ENCODE data around the gene TFCP2.
"Not testable (repeated sequence)": the region's sequence is repeated elsewhere in the genome, so short reads cannot be mapped to it uniquely, and the experiment has no call there.

Gene TFCP2

GRCh38 chr12:51085757-51086156 is 87.2 kb downstream of the TFCP2 start:
- no peak overlapping the region for H3K27ac ChIP-seq
- no peak for DNase-seq (ENCODE audit: low read depth, low spot score)

GRCh38 chr12:51083126-51083833 is 89.7 kb downstream of the TFCP2 start, which contains the start of gene CSRNP2:
CSRNP2 (minus strand) TSS chr12:51083596; CDS start chr12:51076561, 7,035 bp downstream.
- peak within 1 kb of the TSS; percentile 57 for H3K27ac ChIP-seq
- DNase-seq (ENCODE audit: low read depth, low spot score) = peak; percentile 68

DNA sequence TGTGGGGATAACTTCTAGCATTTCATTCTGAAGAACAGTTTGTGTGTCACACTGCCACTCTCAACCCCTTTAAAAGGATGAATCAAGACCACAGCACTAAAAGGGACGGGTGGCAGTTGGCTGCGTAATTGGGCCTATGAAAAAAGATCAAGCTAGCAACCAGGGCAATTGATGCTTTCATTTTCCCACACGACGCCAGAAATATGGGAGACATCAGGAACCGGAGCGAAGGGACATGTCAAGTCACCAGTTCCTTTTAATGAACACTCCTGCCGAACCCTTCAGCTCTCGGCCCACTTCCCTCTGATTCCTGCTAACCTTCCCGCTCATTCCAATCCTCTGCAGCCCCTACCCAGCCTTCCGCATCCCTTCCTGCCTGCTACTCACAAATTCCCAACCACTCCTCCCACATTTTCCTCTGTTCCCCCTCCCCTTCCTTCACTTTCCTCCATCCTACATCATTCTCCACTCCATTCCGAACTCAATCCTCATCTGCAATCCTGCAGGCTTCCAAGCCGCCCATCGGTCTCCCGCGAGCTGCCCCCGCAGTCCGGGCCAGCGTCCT is 90.3 kb downstream of the TFCP2 start:
- no peak for DNase-seq (ENCODE audit: low read depth, low spot score)
- H3K27ac ChIP-seq = peak overlapping the region; percentile 57

DNA sequence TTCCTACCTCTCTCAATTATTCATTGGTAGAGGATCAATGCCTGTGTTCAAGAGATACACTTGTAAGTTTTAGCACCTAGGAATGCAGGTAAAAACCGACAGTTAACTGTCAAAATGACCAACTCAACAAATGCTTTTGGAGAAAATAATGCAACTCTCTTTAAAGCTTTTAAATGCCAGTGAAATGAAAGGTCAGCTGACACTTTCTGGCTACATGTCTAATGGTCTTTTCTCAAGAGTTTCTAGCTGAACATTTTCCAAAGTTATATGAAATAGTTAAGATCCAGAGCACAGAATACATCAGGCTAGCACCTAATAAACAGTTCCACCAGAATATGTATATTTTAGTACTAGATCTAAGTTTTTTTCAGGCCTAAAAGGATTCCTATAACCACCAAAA is 91.5 kb downstream of the TFCP2 start:
- DNase-seq (ENCODE audit: low read depth, low spot score) = no peak
- no peak overlapping the region for H3K27ac ChIP-seq

DNA sequence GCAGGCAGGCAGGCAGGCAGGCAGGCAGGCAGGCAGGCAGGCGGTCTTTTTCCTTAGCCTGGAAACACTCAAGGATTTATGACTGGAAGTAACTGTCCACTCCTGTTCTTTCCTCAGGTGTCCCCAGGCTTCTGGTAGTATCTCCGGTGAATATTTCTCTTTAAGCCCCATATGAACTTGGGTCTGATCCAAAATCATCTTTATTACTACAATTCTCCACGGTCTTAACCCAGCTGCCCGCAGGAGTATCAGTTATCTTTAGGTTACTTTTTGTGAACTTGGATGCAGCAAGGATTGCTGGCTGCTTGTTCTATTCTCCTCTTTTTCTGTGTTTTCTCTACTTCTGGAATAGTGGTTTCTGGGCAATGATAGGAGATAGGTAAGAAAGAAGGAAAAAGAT is 92.8 kb downstream of the TFCP2 start:
- no peak overlapping the region for H3K27ac ChIP-seq
- no peak for DNase-seq (ENCODE audit: low read depth, low spot score)

DNA sequence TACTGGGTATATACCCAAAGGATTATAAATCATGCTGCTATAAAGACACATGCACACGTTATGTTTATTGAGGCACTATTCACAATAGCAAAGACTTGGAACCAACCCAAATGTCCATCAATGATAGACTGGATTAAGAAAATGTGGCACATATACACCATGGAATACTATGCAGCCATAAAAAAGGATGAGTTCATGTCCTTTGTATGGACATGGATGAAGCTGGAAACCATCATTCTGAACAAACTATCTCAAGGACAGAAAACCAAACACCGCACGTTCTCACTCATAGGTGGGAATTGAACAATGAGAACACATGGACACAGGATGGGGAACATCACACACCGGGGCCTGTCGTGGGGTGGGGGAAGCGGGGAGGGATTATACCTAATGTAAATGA is 94.1 kb downstream of the TFCP2 start:
- DNase-seq (ENCODE audit: low read depth, low spot score); H3K27ac ChIP-seq: not testable (repeated sequence)

- DNase-seq (ENCODE audit: low read depth, low spot score) = not testable (repeated sequence)
Measured at GRCh38 chr12:51078346-51078745, 94.6 kb downstream of the TFCP2 start.

GRCh38 chr12:51077930-51078329 is 95.0 kb downstream of the TFCP2 start:
- H3K27ac ChIP-seq = no peak overlapping the region
- no peak for DNase-seq (ENCODE audit: low read depth, low spot score)

More at GRCh38 chr12:51078346-51078745, 94.6 kb downstream of the TFCP2 start:
- H3K27ac ChIP-seq = not testable (repeated sequence)

DNA sequence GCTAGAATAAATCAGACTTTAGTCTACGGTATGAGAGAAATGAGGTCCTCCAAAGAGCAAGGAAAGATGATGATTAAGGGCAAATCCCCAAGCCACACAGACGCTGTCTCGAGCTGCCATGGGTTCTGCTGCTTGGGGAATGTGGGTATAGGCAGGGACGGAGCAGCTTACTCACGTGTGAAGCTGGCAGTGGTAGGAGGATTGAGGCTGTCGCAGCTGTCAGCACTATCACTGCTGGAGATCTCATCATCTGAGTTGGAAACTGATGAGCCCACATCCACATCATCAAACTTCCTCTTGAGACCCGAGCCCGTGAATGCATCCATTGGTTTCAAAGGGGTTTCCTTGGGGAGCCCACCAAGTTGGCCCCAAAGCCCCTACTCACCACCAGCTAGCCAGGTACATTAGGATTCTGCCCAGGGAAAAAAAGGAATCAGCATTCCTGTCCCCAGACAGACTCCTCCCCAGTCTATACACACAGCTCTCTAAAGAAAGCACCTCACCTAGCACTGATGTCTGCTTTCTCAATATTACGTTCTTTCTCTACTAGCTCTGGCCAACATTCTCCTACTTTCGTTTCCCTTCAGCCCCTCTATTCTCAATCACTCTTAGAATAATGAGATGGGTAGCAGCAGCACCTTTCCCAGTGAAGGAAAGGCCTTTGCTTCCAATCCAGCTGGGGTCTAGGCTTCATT is 96.6 kb downstream of the TFCP2 start:
- H3K27ac ChIP-seq = no peak overlapping the region
- no peak for DNase-seq (ENCODE audit: low read depth, low spot score)

DNA sequence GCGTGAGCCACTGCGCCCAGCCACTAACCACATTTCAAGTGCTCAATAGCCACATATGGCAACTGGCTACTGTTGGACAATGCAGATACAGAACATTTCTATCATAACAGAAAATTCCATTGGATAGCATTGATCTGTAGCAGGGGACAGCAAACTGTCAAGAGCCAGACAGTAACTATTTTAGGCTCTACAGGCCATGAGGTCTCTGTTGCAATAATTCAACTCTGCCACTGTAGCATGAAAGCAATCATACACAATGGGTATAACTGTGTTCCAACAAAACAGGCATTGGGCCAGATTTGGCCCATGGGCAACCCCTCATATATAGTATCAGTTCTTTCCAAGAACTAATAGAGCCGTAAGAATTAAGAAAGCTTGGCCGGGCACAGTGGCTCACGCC is 97.5 kb downstream of the TFCP2 start:
- DNase-seq (ENCODE audit: low read depth, low spot score) = no peak

GRCh38 chr12:51071663-51072062 is 101.3 kb downstream of the TFCP2 start:
- no peak for DNase-seq (ENCODE audit: low read depth, low spot score)

More for the DNA sequence above, 97.5 kb downstream of the TFCP2 start:
- no peak overlapping the region for H3K27ac ChIP-seq

GRCh38 chr12:51070004-51070403 is 102.9 kb downstream of the TFCP2 start:
- DNase-seq (ENCODE audit: low read depth, low spot score) = no peak
- H3K27ac ChIP-seq = peak overlapping the region; percentile 74

More at GRCh38 chr12:51071663-51072062, 101.3 kb downstream of the TFCP2 start:
- no peak overlapping the region for H3K27ac ChIP-seq

GRCh38 chr12:51067771-51068170 is 105.2 kb downstream of the TFCP2 start:
- DNase-seq (ENCODE audit: low read depth, low spot score) = no peak

DNA sequence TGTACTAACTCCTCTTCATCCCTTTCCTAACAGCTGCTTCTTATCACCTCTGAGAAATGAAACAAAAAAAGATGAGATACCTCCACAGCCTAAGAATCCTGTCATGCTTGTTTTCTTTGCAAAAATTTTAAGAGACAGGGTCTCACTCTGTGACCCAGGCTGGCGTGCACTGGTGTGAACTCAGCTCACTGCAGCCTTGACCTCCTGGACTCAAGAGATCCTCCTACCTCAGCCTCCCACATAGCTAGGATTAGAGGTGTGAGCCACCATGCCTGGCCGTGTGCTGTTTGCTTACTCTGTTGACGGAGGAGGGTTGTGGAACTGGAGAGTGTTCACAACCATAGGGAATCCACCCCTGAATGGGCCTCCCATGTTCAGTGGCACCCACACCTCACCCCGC is 105.7 kb downstream of the TFCP2 start:
- no peak overlapping the region for H3K27ac ChIP-seq
- DNase-seq (ENCODE audit: low read depth, low spot score) = no peak

More at GRCh38 chr12:51067771-51068170, 105.2 kb downstream of the TFCP2 start:
- no peak overlapping the region for H3K27ac ChIP-seq

DNA sequence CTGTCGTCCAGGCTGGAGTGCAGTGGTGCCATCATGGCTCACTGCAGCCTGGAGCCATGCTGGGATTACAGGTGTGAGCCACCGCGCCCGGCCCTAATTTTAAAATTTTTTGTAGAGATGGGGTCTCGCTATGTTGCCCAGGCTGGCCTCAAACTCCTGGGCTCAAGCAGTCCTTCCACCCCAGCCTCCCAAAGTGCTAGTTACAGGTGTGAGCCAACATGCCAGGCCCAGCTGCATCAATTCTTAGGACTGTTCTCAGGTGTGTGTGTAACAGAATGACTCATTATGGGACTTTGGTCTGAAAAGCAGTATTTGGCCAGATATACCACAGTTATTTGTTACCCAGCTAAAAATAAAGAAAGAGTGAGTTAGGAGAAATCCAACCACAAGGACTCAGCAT is 107.4 kb downstream of the TFCP2 start:
- DNase-seq (ENCODE audit: low read depth, low spot score) = no peak

GRCh38 chr12:51062631-51063397 is 110.1 kb downstream of the TFCP2 start:
- H3K27ac ChIP-seq = no peak overlapping the region
- DNase-seq (ENCODE audit: low read depth, low spot score) = no peak

More for the DNA sequence above, 107.4 kb downstream of the TFCP2 start:
- no peak overlapping the region for H3K27ac ChIP-seq

- no peak overlapping the region for H3K27ac ChIP-seq
- no peak for DNase-seq (ENCODE audit: low read depth, low spot score)
Measured at GRCh38 chr12:51059086-51059485, 113.8 kb downstream of the TFCP2 start.

- peak overlapping the region; percentile 42 for H3K27ac ChIP-seq
- DNase-seq (ENCODE audit: low read depth, low spot score) = peak; percentile 69
Measured at GRCh38 chr12:51056242-51056641, 116.7 kb downstream of the TFCP2 start.

DNA sequence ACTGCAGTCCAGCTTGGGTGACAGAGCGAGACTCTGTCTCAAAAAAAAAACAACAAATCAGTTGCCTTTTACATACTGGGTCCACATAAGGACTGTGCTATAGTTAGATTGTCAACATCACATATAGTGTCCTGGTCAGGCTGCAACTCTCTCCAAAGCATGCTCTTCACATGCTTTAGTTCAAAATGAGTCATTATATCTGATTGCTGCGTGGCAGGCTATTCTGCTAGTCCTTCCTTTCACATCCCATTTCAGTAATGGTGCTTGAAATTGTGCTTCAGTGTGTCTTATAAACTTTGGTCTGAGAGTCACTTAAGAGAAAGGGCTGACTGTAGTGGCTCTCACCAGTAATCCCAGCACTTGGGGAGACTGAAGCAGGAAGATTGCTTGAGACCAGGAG is 117.9 kb downstream of the TFCP2 start:
- no peak for DNase-seq (ENCODE audit: low read depth, low spot score)
- H3K27ac ChIP-seq = no peak overlapping the region

DNA sequence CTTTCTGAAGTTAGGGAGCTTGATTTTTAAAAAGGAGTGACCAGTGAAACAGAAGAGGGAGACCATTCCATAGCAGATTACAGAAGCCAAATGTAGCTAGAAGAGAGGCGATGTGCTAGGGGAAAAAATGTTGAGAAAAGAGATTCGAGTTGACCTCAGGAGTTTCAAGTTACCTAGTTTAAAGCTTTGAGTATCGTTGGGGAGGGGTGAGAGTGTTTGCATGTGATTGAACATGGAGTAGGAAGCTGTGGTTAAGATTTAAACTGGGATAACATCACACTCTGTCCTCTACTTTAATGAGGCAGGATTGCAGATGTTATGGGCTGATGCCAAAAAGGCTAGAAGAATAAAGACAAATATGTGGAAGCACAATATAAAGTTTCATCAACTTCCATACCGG is 121.1 kb downstream of the TFCP2 start:
- no peak for DNase-seq (ENCODE audit: low read depth, low spot score)

More for the DNA sequence above, 121.1 kb downstream of the TFCP2 start:
- no peak overlapping the region for H3K27ac ChIP-seq

All from epithelial cell of prostate (primary cell).